K562 (cell line): ENCODE measurements around the gene SCNN1B. TPM values are rescaled to one million over a fixed set of nuclear protein-coding genes. Genes with fewer than 3 reads are reported as not detected.

Source experiments
- ATAC-seq: fragments of 200-7000 bp; cut with Tn5 transposase; 3 replicates; pipeline ENCODE4 v1.9.1; 2020; ENCODE audit warnings: moderate library complexity
- BruUV-seq: library from RNA; stranded (reverse); fragments of 400-500 nt; replicated peaks from 2 replicates; lab custom pipeline; 2021; lab: Mats Ljungman, UMichigan
- CTCF ChIA-PET: fragments of 300-600 bp; formaldehyde crosslinking; extraction: SDS; loops from one replicate; lab custom pipeline; 2021; ENCODE audit warnings: low intra/inter-chr PET ratio; lab: Yijun Ruan, JAX
- POLR2A ChIA-PET: fragments of 300-600, 350-650 bp; sonication (Branson Sonifier 250); formaldehyde crosslinking; extraction: SDS; loops from one replicate; lab custom pipeline; 2021; ENCODE audit warnings: antibody characterized with exemption, inconsistent platforms; lab: Yijun Ruan, JAX
- DNase-seq, 4 experiments: peaks; one replicate each; pipeline versions ENCODE4 v3.0.0 to v3.0.0-alpha.2; 2011 to 2018; ENCODE audit warnings: low spot score in 3 of 4, mixed read lengths in 3 of 4; ENCODE audit errors: extremely low read depth in 1 of 4
- FAIRE-seq: peaks from 2 replicates; lab custom pipeline; 2011; peaks lifted over from hg19 to GRCh38; lab: Jason Lieb, UNC
- H2AFZ ChIP-seq: 2 replicates; pipeline ENCODE4 v1.6.0; 2011; ENCODE audit warnings: low read depth, low read length, control low read depth, inconsistent platforms
- H3K27ac ChIP-seq: fragments of 200-600 bp; 3 replicates; pipeline ENCODE4 v1.8.0; 2011; ENCODE audit warnings: low read depth, mild to moderate bottlenecking, control low read depth, inconsistent platforms, low read length, moderate library complexity, mixed read lengths; ENCODE audit errors: extremely low read depth
- H3K27me3 ChIP-seq, 2 experiments: fragments of 300-600 bp in 1 of 2; 2 replicates in 1 of 2; 3 replicates in 1 of 2; pipeline versions ENCODE4 v1.6.0 to v1.8.0; 2011; ENCODE audit warnings: inconsistent platforms in 2 of 2, low read length in 2 of 2, mild to moderate bottlenecking in 1 of 2, mixed read lengths in 1 of 2, moderate library complexity in 1 of 2; ENCODE audit not compliant: control insufficient read depth in 2 of 2, insufficient read depth in 2 of 2
- H3K36me3 ChIP-seq: fragments of 300-600 bp; 3 replicates; pipeline ENCODE4 v1.8.0; 2011; ENCODE audit warnings: mild to moderate bottlenecking, low read length, inconsistent platforms; ENCODE audit not compliant: control insufficient read depth, insufficient read depth
- H3K4me1 ChIP-seq, 2 experiments: fragments of 200-600 bp in 1 of 2; replicated peaks in 1 of 2; 2 replicates in 1 of 2; 3 replicates in 1 of 2; pipeline versions ENCODE4 v1.5.1 to v1.8.0; 2011; ENCODE audit warnings: inconsistent platforms in 2 of 2, low read length in 2 of 2, mild to moderate bottlenecking in 1 of 2, mixed read lengths in 1 of 2, moderate library complexity in 1 of 2; ENCODE audit not compliant: control insufficient read depth in 2 of 2, insufficient read depth in 2 of 2
- H3K4me2 ChIP-seq: 2 replicates; pipeline ENCODE4 v1.6.1; 2011; ENCODE audit warnings: low read length, control low read depth, inconsistent platforms, mixed read lengths; ENCODE audit not compliant: insufficient read depth
- H3K4me3 ChIP-seq: fragments of 200-600 bp; sonication (generic), shearing (Covaris generic); 2 replicates; pipeline ENCODE4 v1.5.1; 2016; ENCODE audit warnings: control low read depth, inconsistent platforms
- H3K79me2 ChIP-seq: fragments of 200-600 bp; 3 replicates; pipeline ENCODE4 v1.8.0; 2011; ENCODE audit warnings: low read length, inconsistent platforms; ENCODE audit not compliant: control insufficient read depth, insufficient read depth
- H3K9ac ChIP-seq, 2 experiments: 2 replicates each; pipeline versions ENCODE4 v1.6.0 to v1.6.1; 2011; ENCODE audit warnings: low read depth in 2 of 2, low read length in 2 of 2, control low read depth in 1 of 2, inconsistent platforms in 1 of 2, mild to moderate bottlenecking in 1 of 2, mixed read lengths in 1 of 2; ENCODE audit not compliant: insufficient read depth in 1 of 2
- H3K9me1 ChIP-seq: one replicate; pipeline ENCODE4 v1.6.0; 2011; ENCODE audit warnings: inconsistent platforms, mild to moderate bottlenecking, low read length, moderate library complexity; ENCODE audit not compliant: control insufficient read depth, insufficient read depth
- H3K9me3 ChIP-seq: replicated peaks from 2 replicates; pipeline ENCODE4 v1.5.1; 2011; ENCODE audit warnings: low read depth, low read length, inconsistent platforms; ENCODE audit not compliant: control insufficient read depth, insufficient read depth
- H4K20me1 ChIP-seq: replicated peaks from 2 replicates; pipeline ENCODE4 v1.6.1; 2011; ENCODE audit warnings: low read length, inconsistent platforms, mixed read lengths; ENCODE audit not compliant: control insufficient read depth, insufficient read depth
- ILF3 ChIP-seq: fragments of 450-650 bp; IDR thresholded peaks from 2 replicates; pipeline ENCODE4 v1.6.1; 2018; ENCODE audit warnings: antibody characterized with exemption, mild to moderate bottlenecking, moderate library complexity, borderline replicate concordance
- JUN ChIP-seq, 2 experiments: sonication (generic) in 1 of 2; formaldehyde crosslinking in 1 of 2; IDR thresholded peaks; 2 replicates each; pipeline versions ENCODE4 v1.6.1 to v1.8.0; 2012 to 2022; ENCODE audit warnings: borderline replicate concordance in 2 of 2, mild to moderate bottlenecking in 2 of 2, improper control_type of control experiment in 1 of 2, low read depth in 1 of 2, low read length in 1 of 2, missing genetic modification reagents in 1 of 2
- KDM5B ChIP-seq: fragments of 200-600 bp; sonication (generic); IDR thresholded peaks from 2 replicates; pipeline ENCODE4 v1.6.1; 2012; ENCODE audit warnings: low read depth, mild to moderate bottlenecking, moderate library complexity, low read length, control low read depth, inconsistent platforms; ENCODE audit not compliant: insufficient replicate concordance
- L3MBTL2 ChIP-seq: fragments of 450-650 bp; IDR thresholded peaks from 2 replicates; pipeline ENCODE4 v1.6.1; 2016; ENCODE audit warnings: mild to moderate bottlenecking, moderate library complexity
- PPARD ChIP-seq: fragments of 250-450 bp; sonication (Bioruptor Pico); IDR thresholded peaks from 2 replicates; pipeline ENCODE4 v1.8.0; 2022; ENCODE audit warnings: inconsistent platforms, mild to moderate bottlenecking, moderate library complexity
- ZBTB43 ChIP-seq: sonication (generic); formaldehyde crosslinking; IDR thresholded peaks from 2 replicates; pipeline ENCODE4 v1.8.0; 2023; ENCODE audit warnings: mild to moderate bottlenecking, missing genetic modification reagents
- ZNF395 ChIP-seq: fragments of 200-800 bp; sonication (Bioruptor generic); IDR thresholded peaks from 2 replicates; pipeline ENCODE4 v1.6.1; 2017; ENCODE audit warnings: missing genetic modification characterization, missing compliant biosample characterization
- ZNF512 ChIP-seq: IDR thresholded peaks from 2 replicates; pipeline ENCODE4 v1.6.1; 2016; ENCODE audit warnings: missing genetic modification characterization, missing compliant biosample characterization
- ZNF668 ChIP-seq: fragments of 250-450 bp; sonication (Bioruptor Pico); IDR thresholded peaks from 2 replicates; pipeline ENCODE4 v1.8.0; 2022; ENCODE audit warnings: mild to moderate bottlenecking, inconsistent platforms
- WGBS: fragments of 100-300 bp; shearing (Covaris generic); methylation state at CpG from one replicate; pipeline ENCODE4 v1.1.6; 2016; ENCODE audit warnings: low coverage, mixed read lengths; ENCODE audit not compliant: insufficient coverage; ENCODE audit errors: missing lambda C conversion rate; 5-methylcytosine and 5-hydroxymethylcytosine counted together
- in situ Hi-C: fragments of 300-500 bp; cut with MboI; formaldehyde crosslinking; loops from 4 replicates; pipeline ENCODE4 v1.15.0; 2018; ENCODE audit warnings: inconsistent platforms, mixed read lengths
- intact Hi-C: fragments of 100-400 bp; cut with micrococcal nuclease; formaldehyde crosslinking; loops from 2 replicates; pipeline ENCODE4 v1.14.2; 2022
- polyA plus RNA-seq, 8 experiments: library from polyadenylated mRNA; depleted of rRNA in 4 of 8; stranded (reverse) in 5 of 8; unstranded in 3 of 8; fragments of >200 nt; fragmentation: Nextera tagmentation in 2 of 8; fragmentation: Illumina TruSeq in 1 of 8; extraction: Ambion mirVana in 2 of 8; extraction: Trizol in 1 of 8; gene quantifications; 2 replicates each; pipeline versions ENCODE4 v1.2.1 to v1.2.3, GENCODE V29; 2011 to 2014; ENCODE audit warnings: inconsistent platforms in 1 of 8, missing spikeins in 1 of 8
- total RNA-seq, 7 experiments: library from RNA; depleted of rRNA in 6 of 7; stranded (reverse); fragments of >200 nt in 6 of 7; fragmentation: Illumina TruSeq in 2 of 7; extraction: Trizol in 2 of 7; gene quantifications; 2 replicates each; pipeline versions ENCODE4 v1.2.1 to v1.2.3, GENCODE V29; 2011 to 2021; ENCODE audit warnings: low replicate concordance in 1 of 7

The SCNN1B gene
- total and polyA plus RNA-seq, 9 of the 15 experiments (the other 6 are each of a cell fraction or from before 2014, with no cell fraction given): not detected

- no peak overlapping the region for H3K27ac ChIP-seq
- ATAC-seq (no peak), DNase-seq (no peak), FAIRE-seq (no peak)
- H3K27me3 ChIP-seq: peaks cover 7 to 25% of the 10 kb centered on the region in 2 experiments; a peak in 4 of 5 replicates
- no peaks in the 10 kb centered on the region for H3K36me3 ChIP-seq
- TF ChIP-seq ZNF395 (CRISPR knock-in tag) (no peak), ILF3 (no peak), JUN (IDR thresholded peaks at IDR 0.05; ENCODE audit: borderline replicate concordance, low read depth, low read length) (no peak), JUN (CRISPR knock-in tag; IDR thresholded peaks at IDR 0.05; ENCODE audit: borderline replicate concordance) (no peak), PPARD (CRISPR knock-in tag) (no peak), KDM5B (no peak), ZNF668 (CRISPR knock-in tag) (no peak), ZNF512 (tag) (no peak), ZBTB43 (CRISPR knock-in tag) (no peak), L3MBTL2 (no peak)
- H3K4me1 ChIP-seq: no peaks in the 10 kb centered on the region; a peak in 1 of 5 replicates
- H3K4me3 ChIP-seq: no peak overlapping the region
- no peak overlapping the region for H3K4me2 ChIP-seq
- ChIA-PET CTCF (no interaction called here), POLR2A (interaction anchor here (0.6 kb wide), 1 partner anchor 93 kb away, joined by 3 read pairs; no protein-coding TSS in a partner anchor)
- no peaks in the 10 kb centered on the region for H4K20me1 ChIP-seq
- WGBS: 0% methylated on average over 1 of the region's 1 CpG
- no peak overlapping the region for H2AFZ ChIP-seq
- H3K9me3 ChIP-seq: no peaks in the 10 kb centered on the region; the same call in 1 of the 2 replicates
- H3K79me2 ChIP-seq: no peaks in the 10 kb centered on the region
- no peak overlapping the region for H3K9ac ChIP-seq
- H3K9me1 ChIP-seq: no peaks in the 10 kb centered on the region
- no TSS peak for BruUV-seq
- intact Hi-C loops (no loop called here), in situ Hi-C loops (no loop called here)
Observed at GRCh38 chr16:23334950-23335349, 32.8 kb downstream of the SCNN1B start.
